GM03348 (cell line): ENCODE measurements around the gene PDE4B.
A peak's percentile ranks its signal among the peaks of the same experiment; 100 is the strongest.
"Not testable (repeated sequence)": the region's sequence is repeated elsewhere in the genome, so short reads cannot be mapped to it uniquely, and the experiment has no call there.

ENCODE experiments used
- DNase-seq: peaks from one replicate; pipeline ENCODE4 v3.0.0; 2012; ENCODE audit warnings: low spot score

Gene PDE4B

DNA sequence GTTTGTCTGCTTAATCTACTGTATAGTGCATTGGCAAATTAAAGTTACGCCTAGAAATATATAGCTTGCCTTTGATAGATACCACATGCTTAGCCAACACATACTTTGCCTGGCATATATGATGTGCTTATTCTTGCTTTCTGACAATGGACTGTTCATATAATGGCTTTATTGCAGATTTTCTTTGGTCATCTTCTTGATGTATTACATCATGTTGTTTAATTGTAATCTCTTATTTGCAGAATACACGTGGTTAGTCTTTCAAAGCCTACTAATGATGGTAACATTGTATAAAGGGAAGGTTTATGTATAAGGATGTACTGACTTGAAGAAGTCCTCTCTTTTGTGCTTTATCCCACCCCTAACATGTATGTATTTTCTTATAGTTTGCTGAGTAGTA is 201.5 kb downstream of the PDE4B start:
- no peak for DNase-seq

DNA sequence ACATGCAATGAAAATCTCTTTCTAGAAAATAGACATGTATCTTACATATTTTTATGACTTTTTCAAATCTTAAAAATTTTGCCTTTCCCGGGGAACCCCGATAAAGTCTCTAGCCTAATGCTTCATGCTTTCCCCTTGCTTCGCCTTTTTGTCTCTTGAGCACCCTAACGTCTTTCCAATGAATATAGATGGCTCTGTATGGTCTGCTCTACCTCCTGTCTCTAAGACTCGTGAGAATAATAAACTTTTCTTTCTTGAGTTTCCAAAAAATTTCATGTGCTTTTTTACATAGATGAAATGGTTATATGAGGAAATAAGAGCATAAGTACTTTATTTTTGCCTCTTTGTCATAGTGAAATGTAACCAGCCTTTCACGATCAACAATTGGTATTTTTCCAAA is 202.6 kb downstream of the PDE4B start:
- no peak for DNase-seq

DNA sequence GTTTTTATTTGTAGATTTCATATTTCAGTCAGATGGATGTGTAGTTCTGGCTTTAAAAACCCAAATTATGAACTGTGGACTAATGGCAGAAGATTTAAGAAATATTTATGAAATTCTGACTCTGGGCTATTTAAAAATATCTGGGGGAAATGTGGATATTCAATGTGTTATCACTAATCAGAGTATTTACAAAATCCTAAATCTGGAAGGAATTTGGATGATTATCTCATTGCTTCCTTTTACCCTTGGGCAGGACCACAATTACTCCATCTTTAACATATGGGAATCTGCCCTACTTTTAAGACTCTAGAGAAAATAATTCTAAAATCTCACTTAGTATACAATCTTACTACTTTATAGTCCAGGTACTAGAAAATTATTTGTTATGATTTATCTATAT is 203.2 kb downstream of the PDE4B start:
- DNase-seq, result no peak

DNA sequence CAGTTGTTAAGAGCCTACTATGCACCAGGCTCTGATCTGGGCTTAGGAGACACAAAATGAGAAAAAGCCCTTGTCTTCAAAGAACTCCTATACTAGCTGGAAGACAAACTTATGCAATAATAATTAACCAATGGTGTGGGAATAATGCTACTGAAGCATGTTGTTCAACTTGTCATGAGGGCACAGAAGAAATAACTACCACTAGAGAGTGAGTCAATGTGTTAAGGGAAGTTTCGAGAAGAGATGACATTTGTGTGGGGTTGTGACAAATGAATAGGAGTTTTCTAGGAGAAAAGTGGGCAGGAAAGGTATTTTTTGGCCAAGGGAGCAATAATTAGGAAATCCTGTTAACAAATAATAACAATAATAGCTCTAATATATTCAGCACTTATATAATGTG is 205.0 kb downstream of the PDE4B start:
- DNase-seq, result no peak

DNA sequence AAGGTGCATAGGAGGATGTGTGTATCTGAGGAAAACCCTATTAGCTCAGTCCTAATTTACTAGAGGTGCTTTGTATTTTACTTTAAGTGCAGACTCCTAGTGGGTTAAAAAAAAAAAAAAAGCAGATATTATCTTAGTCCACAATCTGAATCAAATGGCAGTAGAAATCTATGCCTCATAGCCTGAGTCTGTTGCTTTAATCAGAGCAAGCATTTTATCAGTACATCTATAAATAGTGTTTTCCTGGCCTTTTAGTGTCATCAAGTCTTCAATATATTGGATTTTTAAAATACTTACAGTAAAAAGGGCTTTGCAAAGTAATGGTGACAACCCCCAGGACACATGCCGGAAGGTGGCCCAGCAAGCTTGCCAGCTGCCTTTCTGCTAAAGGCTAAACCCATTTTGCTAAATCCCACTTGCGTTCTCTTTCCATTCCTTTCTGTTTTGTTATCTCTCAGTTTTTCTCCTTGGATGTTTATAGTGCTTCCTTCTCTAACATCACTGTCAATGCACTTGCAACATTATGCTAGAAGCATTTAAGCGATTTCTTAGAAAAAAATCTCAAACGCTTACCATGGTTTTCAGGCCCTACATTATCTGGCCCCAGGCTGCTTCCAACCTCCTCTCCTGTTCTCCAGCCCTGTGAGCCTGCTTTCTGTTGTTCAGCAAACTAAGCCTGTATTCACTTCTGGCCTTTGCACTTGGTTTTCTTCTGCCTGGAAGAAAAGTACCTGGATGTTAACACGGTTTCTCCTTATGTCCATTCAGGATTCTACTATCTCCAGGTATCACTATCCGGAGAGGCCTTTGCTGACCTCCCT is 206.3 kb downstream of the PDE4B start:
- DNase-seq, result no peak

DNA sequence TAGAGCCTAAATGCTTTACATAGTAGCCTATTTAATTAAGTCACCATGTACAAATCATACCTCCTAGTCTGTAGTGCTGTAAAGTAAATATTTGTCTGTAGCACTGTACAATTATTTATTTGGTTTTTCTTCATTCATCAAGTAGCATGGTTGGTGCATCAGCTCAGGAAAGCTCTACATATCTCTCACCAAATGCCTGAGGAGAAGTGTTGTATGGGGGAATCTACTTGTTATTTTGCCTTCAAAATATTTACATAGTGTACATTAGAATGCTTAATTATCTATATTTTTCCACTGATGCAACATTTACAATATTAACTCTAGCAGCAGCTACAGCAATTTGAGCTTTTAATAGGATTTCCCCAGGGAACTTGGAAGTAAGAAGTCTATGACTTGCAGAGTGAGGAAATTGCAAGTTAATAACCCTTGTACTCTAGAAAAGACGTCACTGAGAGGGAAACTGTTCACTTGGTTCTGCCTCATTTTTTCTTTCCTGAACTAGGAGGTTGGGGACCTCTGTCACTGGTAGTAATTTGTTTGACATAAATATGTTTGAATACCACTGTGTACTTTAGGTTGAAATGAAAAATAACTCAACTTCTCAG is 207.4 kb downstream of the PDE4B start:
- DNase-seq, result no peak

DNA sequence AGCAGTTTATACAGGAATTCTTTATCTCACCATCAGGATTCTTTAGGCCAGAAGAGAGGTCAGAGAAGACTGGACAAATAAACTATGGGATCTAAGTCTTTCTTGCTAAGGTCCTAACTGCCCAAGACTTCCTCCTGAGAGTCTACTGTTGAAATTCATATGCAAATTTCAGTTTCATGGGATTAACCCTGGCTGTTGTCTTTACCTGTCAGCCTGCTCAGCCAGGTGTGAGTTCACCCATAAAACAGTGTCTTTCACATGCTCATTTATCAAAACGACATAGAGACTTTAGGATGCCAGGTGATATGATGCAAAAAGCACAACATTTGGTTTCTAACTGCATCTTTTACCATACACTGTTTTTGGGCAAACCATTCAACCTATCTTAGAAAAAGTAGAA is 211.0 kb downstream of the PDE4B start:
- DNase-seq, result no peak

DNA sequence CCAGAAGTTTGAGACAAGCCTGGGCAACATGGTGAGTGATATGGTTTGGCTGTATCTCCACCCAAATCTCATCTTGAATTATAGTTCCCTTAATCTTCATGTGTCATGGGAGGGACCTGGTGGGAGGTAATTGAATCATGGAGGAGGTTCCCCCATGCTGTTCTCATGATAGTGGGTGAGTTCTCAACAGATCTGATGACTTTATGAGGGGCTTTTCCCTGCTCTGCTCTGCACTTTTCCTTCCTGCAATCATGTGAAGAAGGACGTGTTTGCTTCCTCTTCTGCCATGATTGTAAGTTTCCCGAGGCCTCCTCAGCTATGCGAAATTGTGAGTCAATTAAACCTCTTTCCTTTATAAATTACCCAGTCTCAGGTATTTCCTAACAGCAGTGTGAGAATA is 213.8 kb downstream of the PDE4B start:
- DNase-seq, result not testable (repeated sequence)

DNA sequence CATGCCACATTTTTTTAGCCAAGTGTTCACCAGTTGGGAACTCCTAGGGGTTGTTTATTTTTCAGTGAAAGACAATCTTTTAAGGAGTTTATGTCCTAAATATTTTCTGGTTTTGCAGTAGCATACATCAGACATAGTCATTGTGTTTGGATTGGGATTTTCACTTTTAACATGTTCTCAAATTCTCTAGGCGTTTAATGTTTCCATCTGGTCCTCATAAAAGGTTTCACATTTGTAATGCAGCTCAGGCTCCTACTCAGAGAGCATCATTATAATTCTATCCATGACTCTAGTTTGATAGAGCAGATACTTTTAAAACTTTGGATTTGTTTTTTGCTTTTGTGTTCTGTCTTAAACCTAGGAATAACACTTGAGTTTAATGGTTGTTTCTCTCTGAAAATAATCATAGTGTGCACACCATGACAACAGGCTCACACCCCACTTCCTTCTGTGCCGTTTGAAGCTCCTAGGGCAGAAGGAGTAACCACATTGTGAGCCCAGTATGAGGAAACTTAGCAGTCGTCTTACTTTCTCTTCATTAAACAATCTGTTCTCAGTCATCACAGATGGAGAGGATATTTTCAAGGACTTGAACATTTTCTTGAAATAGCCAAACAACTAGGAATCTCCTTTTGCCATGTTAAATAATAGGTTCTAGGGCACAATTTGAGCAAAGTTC is 219.6 kb downstream of the PDE4B start:
- peak; percentile 31 for DNase-seq

DNA sequence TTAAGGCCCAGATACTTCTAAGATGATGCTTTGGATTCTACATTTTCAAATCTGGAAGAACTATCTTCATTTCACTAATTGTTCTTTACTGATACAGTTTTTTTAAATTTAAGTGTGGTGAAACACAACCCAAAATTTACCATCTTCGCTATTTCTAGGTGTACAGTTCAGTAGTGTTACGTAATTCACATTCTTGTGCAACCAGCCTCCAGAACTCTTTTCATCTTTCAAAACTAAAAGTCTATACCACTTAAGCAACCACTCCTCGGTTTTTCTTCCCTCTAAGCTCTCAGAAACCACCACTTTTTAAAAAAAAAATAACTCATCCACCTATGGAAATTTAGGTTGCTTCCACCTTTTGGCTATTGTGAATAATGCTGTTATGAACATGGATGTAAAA is 220.7 kb downstream of the PDE4B start:
- no peak for DNase-seq

DNA sequence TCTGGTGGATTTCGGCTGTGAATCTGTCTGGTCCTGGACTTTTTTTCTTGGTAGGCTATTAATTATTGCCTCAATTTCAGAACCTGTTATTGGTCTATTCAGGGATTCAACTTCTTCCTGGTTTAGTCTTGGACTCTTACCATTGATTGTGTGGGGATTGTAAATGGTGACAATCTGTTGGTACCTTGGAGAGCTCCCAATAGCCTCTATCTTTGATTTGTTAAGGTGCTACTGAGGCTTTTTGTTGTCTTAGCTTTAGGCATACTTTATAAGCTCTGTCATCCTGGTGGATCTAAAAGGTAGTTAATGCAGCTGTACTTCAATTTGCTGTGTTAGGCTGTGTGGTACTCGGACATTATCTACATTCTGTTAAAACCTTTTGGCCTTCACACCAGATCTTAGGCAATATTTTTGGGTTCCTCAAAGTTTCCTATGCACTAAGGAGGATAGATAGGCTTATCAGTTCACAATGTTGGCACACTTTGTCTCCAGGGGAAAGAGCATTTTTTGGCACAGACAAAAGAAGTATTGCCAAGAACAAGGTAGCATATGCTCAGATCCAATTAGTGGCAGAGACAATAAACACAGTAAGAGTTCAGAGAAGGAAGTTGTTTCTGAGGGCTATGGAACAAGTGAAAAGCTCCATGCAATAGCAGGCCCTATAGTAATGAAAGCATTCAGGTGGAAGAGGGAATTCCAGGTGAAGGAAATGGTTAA is 230.4 kb downstream of the PDE4B start:
- no peak for DNase-seq

DNA sequence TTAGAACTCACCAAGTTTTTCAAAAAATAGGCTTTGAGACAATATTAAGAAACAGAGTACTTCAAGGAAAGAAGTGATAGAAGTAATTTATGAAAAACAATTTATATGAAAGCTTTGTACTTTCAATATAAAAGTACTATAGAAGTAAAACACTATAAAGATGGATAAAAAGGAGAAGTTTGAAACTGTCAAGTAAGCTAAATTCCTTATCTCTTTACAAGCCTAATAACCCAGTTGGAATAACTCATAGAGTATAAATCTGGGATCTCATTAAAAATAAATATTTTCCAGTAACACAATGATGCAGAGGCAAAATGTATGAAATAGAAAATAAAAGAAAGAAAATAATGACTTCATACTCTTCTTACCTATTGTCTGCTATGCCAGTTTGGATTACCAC is 232.5 kb downstream of the PDE4B start:
- no peak for DNase-seq

DNA sequence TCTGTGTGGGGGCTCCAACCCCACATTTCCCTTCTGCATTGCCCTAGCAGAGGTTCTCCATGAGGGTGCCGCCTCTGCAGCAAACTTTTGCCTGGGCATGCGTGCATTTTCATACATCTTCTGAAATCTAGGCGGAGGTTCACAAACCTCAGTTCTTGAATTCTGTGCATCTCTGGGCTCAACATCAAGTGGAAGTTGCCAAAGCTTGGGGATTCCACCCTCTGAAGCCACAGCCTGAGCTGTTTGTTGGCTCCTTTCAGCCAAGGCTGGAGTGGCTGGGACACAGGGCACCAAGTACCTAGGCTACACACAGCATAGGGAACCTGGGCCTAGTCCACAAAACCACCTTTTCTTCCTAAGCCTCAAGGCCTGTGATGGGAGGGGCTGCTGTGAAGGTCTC is 235.3 kb downstream of the PDE4B start:
- no peak for DNase-seq

DNA sequence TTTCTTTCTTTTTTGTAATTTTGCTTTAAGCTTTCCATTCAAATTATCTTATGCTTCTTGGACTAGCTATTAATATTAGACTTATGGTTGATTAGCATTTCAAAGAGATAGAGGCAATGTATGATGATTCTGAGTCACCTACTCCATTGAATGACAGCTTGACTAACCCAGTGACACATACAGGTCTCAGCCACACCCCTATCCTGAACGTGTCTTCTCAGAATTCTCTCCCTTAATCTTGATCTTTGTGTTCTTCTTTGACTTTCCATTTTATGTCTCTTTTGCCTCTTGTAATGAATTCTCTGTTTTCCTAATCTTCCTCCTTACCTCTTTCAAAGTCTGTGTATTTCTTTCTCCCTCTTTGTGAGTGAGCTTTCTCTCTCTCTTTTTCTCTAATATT is 241.1 kb downstream of the PDE4B start:
- no peak for DNase-seq

DNA sequence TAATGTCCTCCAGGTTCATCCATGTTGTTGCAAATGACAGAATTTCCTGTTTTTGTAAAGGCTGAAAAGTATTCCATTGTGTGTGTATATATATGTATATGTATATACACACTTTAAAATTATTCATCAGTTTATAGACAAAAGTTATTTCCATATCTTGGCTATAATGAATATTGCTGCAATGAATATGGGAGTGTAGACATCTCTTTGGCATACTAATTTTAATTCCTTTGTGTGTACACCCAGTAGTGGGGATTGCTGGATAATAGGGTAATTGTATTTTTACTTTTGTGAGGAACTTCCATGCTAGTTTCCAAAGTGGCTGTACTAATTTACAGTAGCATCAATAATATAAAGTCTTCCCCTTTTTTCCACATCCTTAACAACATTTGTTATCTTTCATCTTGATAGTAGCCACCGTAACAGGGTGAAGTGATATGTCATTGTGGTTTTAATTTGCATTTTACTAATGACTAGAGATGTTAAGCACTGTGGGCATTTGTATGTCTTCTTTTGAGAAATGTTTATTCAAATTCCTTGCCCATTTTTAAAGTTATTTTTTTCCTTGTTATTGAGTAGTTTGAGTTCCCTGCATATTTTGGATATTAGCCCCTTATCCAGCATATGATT is 243.0 kb downstream of the PDE4B start:
- no peak for DNase-seq

DNA sequence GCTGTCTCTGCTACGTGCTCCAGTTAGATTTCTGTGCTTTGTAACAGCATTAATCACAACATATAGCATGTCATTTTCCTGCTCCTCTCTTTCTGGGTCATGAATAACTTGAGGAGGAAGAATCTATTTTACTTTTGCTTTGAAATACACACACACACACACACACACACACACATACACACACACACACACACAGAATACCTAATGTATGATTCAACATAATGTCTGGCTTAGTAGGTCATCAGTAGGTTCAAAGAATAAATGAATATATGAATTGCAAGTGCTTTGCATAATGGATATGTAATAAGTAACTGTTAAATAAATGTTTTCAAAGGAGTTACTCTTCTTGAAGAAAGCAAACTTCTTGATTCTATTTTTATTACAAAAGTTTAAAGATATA is 249.0 kb downstream of the PDE4B start:
- no peak for DNase-seq

DNA sequence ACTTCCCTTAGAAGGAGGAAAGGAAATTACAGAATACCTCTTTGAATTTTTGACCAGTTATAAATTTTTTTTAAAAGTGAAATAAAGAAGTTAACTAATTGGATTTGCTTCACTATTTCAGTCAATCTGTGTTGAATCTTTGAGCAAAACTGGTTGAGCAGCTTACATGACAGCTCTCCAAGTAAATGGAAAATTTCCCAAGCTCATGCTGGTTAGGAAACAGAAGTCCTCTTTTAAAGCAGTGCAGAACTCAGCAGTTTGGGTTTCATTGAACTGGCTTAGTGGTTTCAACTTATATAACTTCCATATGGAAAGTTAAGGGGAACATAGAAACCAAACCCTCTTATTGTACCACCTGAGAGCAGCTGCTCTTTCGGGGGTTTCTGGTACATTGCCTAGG is 250.5 kb downstream of the PDE4B start:
- DNase-seq, result no peak

DNA sequence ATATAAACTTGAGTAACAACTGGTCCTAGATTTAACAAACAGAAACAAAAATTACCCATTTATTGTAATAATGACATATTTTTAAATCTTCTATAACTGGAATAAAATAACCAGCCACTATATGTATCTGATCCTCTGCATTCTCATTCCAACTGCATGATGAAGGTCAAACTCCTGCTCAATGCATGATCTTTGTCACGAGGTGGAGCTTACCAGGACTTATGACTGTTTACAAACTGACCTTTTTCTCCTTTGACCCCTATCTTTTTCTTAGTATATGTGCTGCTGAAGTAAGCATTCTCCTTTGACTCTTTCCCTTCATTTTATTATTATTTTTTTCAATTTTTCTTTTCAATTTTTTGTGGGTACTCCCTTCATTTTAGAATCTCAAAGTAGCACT is 252.2 kb downstream of the PDE4B start:
- DNase-seq, result no peak

DNA sequence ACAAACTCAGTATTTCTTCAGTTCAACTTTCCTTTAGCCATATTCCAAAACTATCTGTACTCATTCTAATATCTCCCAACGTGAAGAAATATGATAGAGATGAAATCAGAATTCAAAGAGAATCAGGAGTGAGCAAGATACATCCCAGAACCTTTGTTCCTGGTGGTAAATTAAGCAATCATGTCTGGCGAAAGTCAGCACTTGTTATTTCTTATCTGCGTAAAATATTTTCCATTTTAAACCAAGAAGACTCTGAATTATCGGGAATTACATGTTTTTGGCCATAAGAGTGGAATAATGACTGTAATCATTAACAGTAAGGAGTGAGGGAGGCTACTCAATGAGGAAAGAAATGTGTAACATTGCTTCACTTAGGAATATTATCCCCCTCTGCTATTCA is 253.7 kb downstream of the PDE4B start:
- no peak for DNase-seq

DNA sequence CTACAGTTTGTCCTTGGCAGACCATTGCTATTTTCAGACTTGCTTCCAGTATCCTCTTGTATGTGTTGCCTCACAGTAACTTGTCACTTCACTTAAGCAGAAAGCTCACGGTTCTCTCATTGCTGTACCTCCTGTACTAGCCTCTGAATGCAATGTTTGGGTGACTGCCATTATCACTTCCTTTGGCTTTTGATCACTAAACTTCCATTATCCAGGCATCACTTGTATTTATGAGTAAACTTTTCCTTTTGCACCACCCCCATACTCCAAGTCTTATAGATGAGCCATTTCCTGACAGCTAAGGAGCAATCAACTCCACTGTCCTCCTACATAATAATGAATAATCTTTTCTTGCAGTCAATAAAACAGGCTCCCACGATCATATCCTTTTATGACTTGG is 255.3 kb downstream of the PDE4B start:
- DNase-seq, result peak; percentile 11

DNA sequence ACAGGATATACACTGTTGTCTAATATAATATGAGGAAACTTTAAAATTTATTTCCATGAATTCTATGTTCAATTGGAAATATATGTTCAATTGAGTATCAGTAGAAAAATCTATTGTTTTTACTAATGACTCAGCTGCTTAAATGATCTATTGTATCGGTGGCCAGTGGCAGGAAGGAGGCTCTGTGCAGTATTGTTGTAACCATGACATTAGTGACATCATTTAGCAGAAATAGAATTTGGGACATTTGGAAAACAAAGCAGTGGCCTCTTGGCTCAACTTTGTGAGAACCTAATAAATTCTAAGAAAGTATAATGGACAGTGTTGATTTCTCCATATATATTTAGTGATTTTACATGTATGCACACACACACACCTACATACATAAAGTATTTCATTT is 257.4 kb downstream of the PDE4B start:
- no peak for DNase-seq

DNA sequence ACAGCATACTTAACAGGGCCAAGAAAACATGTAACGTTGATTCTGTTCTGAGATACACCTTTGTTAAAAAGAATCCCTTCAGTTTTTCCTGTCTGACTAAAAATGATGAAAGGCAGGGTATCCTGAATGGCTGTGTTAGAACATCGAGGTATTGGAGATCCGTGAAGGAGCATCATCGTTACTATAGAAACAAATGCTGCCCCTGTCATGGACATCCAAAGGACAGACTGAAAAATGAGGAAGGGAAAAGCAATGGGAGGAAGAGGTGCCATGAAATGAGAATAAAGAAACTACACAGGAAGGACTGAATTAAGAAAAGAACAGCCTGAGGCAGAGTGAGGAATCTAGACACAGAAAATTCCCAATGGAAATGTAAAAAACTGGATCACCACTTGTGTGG is 257.9 kb downstream of the PDE4B start:
- no peak for DNase-seq
